ES-I3 (cell line): ENCODE results near the gene OR2L8.
"Not testable (repeated sequence)": the region's sequence is repeated elsewhere in the genome, so short reads cannot be mapped to it uniquely, and the experiment has no call there.

Experiments
- H3K36me3 ChIP-seq: 2 replicates; pipeline ENCODE4 v1.6.1; 2013; ENCODE audit warnings: mild to moderate bottlenecking, low read length, control low read depth, moderate library complexity; ENCODE audit not compliant: insufficient read depth
- H3K4me1 ChIP-seq: 2 replicates; pipeline ENCODE4 v1.6.1; 2013; ENCODE audit warnings: mild to moderate bottlenecking, control low read depth, low read length; ENCODE audit not compliant: insufficient read depth
- H3K9ac ChIP-seq: 2 replicates; pipeline ENCODE4 v1.6.1; 2013; ENCODE audit warnings: low read depth, mild to moderate bottlenecking, low read length, moderate library complexity
- H3K9me3 ChIP-seq: 2 replicates; pipeline ENCODE4 v1.6.1; 2013; ENCODE audit warnings: mild to moderate bottlenecking, low read length, moderate library complexity; ENCODE audit not compliant: control insufficient read depth, insufficient read depth

The OR2L8 gene

DNA sequence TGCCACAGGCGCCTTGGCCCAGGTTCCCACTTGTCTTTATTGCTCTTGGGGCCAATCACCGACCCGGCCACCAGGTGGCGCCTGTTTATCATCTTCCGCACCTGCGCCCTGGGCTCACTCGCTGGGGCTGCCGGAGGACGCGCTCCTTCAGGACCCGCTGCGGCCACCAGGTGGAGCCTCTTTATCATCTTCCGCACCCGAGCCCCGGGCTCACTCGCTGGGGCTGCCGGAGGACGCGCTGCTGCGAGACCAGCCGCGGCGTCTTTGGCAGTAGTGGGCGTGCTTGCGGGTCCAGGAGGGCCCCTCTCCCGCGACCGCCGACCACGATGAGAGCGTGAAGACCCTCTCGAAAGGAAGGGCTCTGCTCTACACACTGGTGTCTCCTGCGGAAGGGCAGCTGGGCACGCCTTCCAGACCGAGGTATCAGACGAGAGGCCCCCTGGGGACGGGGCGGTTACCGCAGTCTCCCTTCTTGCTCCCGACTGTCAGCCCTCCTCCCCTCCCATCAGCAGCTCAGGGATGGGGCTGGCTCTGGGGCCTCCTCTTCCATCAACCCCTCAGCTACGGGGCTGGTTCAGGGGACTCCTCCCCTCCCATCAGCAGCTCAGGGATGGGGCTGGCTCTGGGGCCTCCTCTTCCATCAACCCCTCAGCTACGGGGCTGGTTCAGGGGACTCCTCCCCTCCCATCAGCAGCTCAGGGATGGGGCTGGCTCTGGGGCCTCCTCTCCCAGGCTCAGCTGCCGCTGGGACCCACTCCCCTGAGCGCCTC lies 11.5 kb upstream of the OR2L8 start:
- not testable (repeated sequence) for H3K36me3 ChIP-seq, H3K4me1 ChIP-seq, H3K9me3 ChIP-seq
- peak overlapping the region; percentile 89 for H3K9ac ChIP-seq

DNA sequence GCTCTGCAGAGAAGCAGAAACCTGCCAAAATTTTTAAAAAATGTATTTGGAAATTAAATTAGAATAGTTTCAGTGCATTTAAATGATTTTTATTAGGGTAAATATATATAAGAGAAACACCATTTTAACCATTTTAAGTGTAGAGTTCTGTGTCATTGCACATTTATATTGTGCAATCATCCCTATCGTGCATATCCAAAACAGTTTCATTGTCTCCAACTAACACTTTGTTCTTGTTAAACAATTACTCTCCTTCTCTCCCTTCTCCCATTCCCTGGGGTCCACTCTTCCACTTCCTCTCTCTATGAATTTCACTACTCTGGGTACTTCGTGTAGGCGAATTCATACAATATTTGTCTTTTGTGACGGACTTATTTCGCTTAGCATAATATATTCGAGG lies 6.0 kb upstream of the OR2L8 start:
- Histone ChIP-seq H3K4me1 (no peaks in the 10 kb centered on the region), H3K9me3 (no peaks in the 10 kb centered on the region)

DNA sequence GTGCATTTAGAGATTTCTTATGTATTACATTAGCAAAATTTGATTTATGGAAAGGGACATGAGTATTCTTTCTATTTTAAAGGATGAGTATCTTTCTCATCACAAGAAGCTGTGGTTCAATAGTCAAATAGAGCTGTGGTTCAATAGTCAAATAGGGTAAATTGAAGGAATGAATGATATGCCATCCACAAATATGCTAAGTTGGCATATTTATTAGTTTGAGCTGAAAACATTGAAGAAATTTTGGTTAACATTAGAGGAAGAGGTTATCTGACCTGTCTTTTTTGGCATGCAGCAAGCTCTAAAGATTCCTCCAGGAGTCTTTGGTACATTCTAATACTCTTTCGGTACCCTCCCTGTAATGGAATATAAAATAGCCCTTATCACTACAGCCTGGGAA lies 4.8 kb downstream of the OR2L8 start:
- Histone ChIP-seq H3K9ac (no peak overlapping the region), H3K36me3 (no peaks in the 10 kb centered on the region), H3K4me1 (no peaks in the 10 kb centered on the region), H3K9me3 (no peaks in the 10 kb centered on the region)

More for the DNA sequence above, 6.0 kb upstream of the OR2L8 start:
- Histone ChIP-seq H3K36me3 (no peaks in the 10 kb centered on the region), H3K9ac (no peak overlapping the region)

DNA sequence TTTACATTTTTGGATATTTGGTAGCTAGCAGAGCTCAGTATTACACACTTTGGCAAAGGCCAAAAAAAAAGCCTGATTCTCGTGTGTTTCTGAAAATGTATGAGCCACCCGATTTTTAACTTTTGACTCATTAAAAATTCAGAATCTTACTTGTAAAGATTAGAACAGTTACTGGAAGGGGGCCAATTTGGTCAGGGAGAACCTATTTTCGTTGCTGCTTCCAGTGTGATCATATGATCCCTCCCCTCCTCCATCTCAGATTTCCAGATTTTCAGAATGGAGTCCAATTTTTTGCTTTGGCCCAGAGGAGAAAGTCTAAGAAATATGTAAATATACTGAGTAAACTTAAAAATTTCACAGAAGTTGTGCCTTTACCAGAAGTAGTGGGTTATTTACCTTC lies 13.1 kb downstream of the OR2L8 start:
- Histone ChIP-seq H3K36me3 (no peaks in the 10 kb centered on the region), H3K9me3 (no peaks in the 10 kb centered on the region), H3K9ac (no peak overlapping the region), H3K4me1 (peaks cover 5% of the 10 kb centered on the region; the same call in 1 of the 2 replicates)

DNA sequence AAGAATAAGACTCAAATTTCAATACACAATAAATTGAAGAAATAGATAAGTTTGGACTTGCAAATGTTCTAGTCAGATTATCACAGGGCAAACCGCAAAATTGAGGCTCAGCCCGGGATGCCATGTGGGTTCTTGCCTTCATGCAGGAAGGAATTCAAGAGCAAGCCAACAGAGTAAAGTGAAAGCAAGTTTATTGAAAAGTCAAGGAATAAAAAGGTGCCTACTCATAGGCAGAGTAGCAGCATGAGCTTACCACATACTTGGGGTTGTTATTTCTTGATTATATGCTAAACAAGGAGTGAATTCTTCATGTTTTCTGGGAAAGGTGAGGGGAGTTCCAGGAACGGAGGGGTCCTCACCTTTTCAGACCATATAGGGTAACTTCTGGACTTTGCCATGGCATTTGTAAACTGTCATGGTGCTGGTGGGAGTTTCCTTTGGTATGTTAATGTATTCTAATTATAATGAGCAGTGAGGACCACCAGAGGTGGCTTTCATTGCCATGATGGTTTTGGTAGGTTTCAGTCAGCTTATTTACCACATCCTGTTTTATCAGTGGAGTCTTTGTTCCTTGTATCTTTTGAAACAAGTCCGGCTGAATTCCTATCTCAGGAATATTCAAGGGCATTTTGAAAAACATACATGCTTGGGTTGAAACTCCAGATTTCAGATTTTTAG lies 14.4 kb downstream of the OR2L8 start:
- no peak overlapping the region for H3K9ac ChIP-seq
- no peaks in the 10 kb centered on the region for H3K9me3 ChIP-seq
- peaks cover 5% of the 10 kb centered on the region; the same call in 1 of the 2 replicates for H3K4me1 ChIP-seq
- no peaks in the 10 kb centered on the region for H3K36me3 ChIP-seq

DNA sequence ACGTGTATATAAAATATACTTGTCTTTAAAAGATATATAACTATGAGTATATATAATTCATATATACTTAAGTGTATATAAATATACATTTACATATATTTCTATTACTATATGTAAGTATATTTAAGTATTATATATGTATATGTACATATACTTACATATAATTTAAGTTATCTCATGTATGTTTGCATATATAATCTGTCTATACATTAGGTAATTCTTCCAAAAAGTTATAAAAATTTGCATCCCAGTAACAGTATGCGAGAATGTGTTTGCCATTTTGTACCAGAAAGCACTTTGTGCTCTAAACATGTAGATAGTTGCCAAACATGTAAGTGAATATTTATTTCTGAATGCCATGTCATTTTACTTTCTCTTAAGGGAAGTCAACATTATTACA lies 16.3 kb downstream of the OR2L8 start, which contains the start of gene OR2AK2:
Gene OR2AK2 (plus strand): TSS at position 301 of the 400 bp plus-strand sequence. CDS start 144 bp downstream, outside the sequence.
- Histone ChIP-seq H3K9ac (no peak within 1 kb of the TSS), H3K9me3 (no peaks in the 10 kb centered on the region), H3K4me1 (peaks cover 5% of the 10 kb centered on the region; the same call in 1 of the 2 replicates), H3K36me3 (no peaks in the 10 kb centered on the region)

DNA sequence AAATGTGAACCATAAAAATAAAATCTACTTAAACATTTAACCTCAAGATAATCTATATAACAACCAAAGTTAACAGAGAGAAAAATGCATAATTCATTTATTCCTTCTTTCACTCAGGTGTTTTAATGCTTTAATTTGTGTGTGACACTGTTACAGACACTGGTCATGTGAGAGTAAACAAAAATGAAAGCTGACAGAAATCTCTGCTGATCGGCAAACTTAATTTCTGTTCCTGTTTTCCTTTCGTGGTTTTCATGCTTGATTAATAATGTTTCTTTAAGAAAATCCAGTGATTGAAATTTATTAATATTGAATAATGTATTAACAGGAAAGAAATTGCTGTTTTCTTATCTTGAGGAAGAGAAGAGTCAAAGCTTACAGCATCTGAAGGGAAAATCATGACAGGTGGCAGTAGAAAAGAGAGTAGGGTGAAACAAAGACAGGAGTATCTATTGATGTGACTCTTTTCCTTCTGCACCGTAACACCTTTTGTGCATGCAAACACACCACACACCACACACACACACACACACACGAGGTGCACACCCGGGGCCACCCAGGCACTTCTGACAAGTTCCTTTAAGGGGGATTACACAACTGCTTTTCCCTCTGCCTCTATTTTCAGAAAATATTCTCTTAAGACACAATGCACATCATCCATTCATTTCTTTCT lies 18.0 kb downstream of the OR2L8 start:
- H3K9me3 ChIP-seq, result no peaks in the 10 kb centered on the region

DNA sequence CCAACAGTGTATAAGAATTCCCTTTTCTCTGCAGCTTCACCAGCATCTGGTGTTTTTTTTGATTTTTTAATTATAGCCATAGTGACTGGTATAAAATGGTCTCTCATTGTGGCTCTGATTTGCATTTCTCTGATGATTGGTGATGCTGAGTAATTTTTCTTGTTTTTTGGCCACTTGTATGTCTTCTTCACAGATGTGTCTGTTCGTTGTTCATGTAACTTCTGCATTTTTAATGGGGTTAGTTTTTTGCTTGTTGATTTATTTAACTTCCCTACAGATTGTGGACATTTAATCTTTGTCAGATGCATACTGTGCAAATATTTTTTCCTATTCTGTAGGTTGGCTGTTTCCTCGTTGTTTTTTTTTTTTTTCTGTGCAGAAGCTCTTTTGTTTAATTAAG lies 44.3 kb downstream of the OR2L8 start:
- H3K9me3 ChIP-seq, result no peaks in the 10 kb centered on the region
- H3K4me1 ChIP-seq, result no peaks in the 10 kb centered on the region
- no peaks in the 10 kb centered on the region for H3K36me3 ChIP-seq
- no peak overlapping the region for H3K9ac ChIP-seq

More for the DNA sequence above, 18.0 kb downstream of the OR2L8 start:
- H3K4me1 ChIP-seq, result peaks cover 5% of the 10 kb centered on the region; the same call in 1 of the 2 replicates
- H3K36me3 ChIP-seq, result no peaks in the 10 kb centered on the region
- H3K9ac ChIP-seq, result no peak overlapping the region

DNA sequence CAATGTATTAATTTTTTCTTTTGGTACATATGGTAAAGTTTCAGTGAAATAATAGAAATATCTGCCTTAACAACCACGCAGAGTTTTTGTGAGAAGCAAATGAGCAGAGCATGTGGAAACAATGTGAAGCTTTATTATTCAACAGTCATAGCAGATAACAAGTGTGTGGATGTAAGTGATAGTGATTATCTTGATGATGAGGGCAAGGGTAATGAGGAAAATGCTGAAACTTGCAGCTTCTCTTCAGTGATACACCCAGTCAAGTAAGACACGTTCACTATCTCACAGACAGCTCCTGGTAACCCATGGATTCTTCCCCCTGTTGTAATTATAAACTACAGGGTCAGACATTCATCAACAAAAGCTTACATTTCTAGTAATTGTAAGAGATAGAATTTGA lies 50.2 kb downstream of the OR2L8 start:
- Histone ChIP-seq H3K9ac (no peak overlapping the region), H3K9me3 (no peaks in the 10 kb centered on the region), H3K36me3 (no peaks in the 10 kb centered on the region), H3K4me1 (no peaks in the 10 kb centered on the region)
